ENCODE data around the gene TET3. TPM values are rescaled to one million over a fixed set of nuclear protein-coding genes. Genes with fewer than 3 reads are reported as not detected.

The TET3 gene
- polyA plus RNA-seq, 2 of the 4 experiments (the other 2 are of a cell fraction): 4.6 to 6.1 TPM

GRCh38 chr2:73992036-73992435 is 7.3 kb downstream of the TET3 start (continued):
- TF ChIP-seq KDM5A (IDR thresholded peaks at IDR 0.05): no peak

- Histone ChIP-seq H3K27ac (no peak overlapping the region), H3K4me2 (no peak overlapping the region), H3K4me1 (peaks cover 15% of the 10 kb centered on the region; the same call in 1 of the 3 replicates), H3K9me3 (no peaks in the 10 kb centered on the region), H3K4me3 (no peak overlapping the region)
- POLR2A ChIA-PET: no interaction called here
- FAIRE-seq: no peak
- TF ChIP-seq RCOR1 (IDR thresholded peaks at IDR 0.05; ENCODE audit: low read depth, low read length) (no peak), HDAC2 (IDR thresholded peaks at IDR 0.05) (no peak), E2F6 (IDR thresholded peaks at IDR 0.05; ENCODE audit: borderline replicate concordance, low read depth) (no peak), ELK1 (IDR thresholded peaks at IDR 0.05; ENCODE audit: low read depth, low read length) (no peak), HMGXB4 (CRISPR knock-in tag; IDR thresholded peaks at IDR 0.05; ENCODE audit: borderline replicate concordance) (no peak), FOSL2 (IDR thresholded peaks at IDR 0.05) (no peak), FOSL2 (CRISPR knock-in tag; IDR thresholded peaks at IDR 0.05) (no peak), SREBF2 (IDR thresholded peaks at IDR 0.05) (no peak), CBX2 (IDR thresholded peaks at IDR 0.05; ENCODE audit: borderline replicate concordance, low read depth) (no peak), ZSCAN20 (CRISPR knock-in tag; IDR thresholded peaks at IDR 0.05) (no peak)
- 55% methylated on average over 3 of the region's 3 CpGs for WGBS (ENCODE audit: missing lambda C conversion rate)
- CTCF ChIA-PET: interaction anchor here (0.8 to 2.0 kb wide), 2 partner anchors 13 to 71 kb away, joined by 3 to 6 read pairs; no protein-coding TSS in a partner anchor
- ATAC-seq: no peak
- DNase-seq (ENCODE audit: low read depth in 1 of 2, low spot score in 1 of 2): no peak
Observed at GRCh38 chr2:73993376-73993775, 8.7 kb downstream of the TET3 start.

- FAIRE-seq: no peak
- no peaks in the 10 kb centered on the region for H3K9me3 ChIP-seq
- no peak overlapping the region for H3K4me2 ChIP-seq
- POLR2A ChIA-PET: no interaction called here
- H3K4me1 ChIP-seq: peaks cover 13% of the 10 kb centered on the region; the same call in 1 of the 3 replicates
- no peak overlapping the region for H3K27ac ChIP-seq
- CTCF ChIA-PET: interaction anchor here (0.8 to 2.0 kb wide), 2 partner anchors 13 to 71 kb away, joined by 3 to 6 read pairs; no protein-coding TSS in a partner anchor
- no peak for DNase-seq (ENCODE audit: low read depth in 1 of 2, low spot score in 1 of 2)
- ATAC-seq: no peak
- TF ChIP-seq BHLHE40 (IDR thresholded peaks at IDR 0.05; ENCODE audit: low read depth, low read length) (no peak), CHD4 (IDR thresholded peaks at IDR 0.05; ENCODE audit: borderline replicate concordance) (no peak), NFE2L2 (conservative IDR thresholded peaks at IDR 0.05; ENCODE audit: low read length) (no peak), USF2 (IDR thresholded peaks at IDR 0.05) (no peak), CBX8 (IDR thresholded peaks at IDR 0.05) (no peak), RNF2 (IDR thresholded peaks at IDR 0.05; ENCODE audit: borderline replicate concordance, low read depth) (no peak), HMGXB4 (CRISPR knock-in tag; IDR thresholded peaks at IDR 0.05; ENCODE audit: borderline replicate concordance) (no peak), RCOR1 (IDR thresholded peaks at IDR 0.05; ENCODE audit: low read depth, low read length) (no peak), POLR2AphosphoS2 (conservative IDR thresholded peaks at IDR 0.05; ENCODE audit: low read length) (no peak), ZFP36 (IDR thresholded peaks at IDR 0.05; ENCODE audit: borderline replicate concordance, partially characterized antibody) (no peak), CBX2 (IDR thresholded peaks at IDR 0.05; ENCODE audit: borderline replicate concordance, low read depth) (no peak), JUNB (IDR thresholded peaks at IDR 0.05) (no peak), PBX3 (IDR thresholded peaks at IDR 0.05) (no peak), MAFK (IDR thresholded peaks at IDR 0.05; ENCODE audit: partially characterized antibody) (no peak)
- no peak overlapping the region for H3K4me3 ChIP-seq
- WGBS (ENCODE audit: missing lambda C conversion rate): 88% methylated on average over 4 of the region's 4 CpGs
Observed at GRCh38 chr2:73993778-73994177, 9.1 kb downstream of the TET3 start.
